ENCODE results near the gene CEP135.
A peak's percentile ranks its signal among the peaks of the same experiment; 100 is the strongest.
"Not testable (repeated sequence)": the region's sequence is repeated elsewhere in the genome, so short reads cannot be mapped to it uniquely, and the experiment has no call there.

Gene CEP135

DNA sequence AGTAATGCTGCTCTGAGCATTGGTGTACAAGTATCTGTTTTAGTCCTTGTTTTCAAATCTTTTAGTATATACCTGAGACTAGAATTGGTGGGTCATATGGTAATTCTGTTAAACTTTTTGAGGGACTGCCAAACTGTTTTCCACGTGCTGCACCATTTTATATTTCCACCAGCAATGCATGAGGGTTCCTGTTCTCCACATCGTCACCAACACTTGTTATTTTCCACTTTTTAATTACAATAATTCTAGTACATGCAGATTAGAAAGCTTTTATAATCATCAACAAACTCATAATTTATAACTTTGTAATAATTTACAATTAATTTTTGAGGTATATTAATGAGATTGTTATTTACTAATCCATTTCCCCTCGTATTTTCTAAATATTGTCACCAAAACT is 79.4 kb downstream of the CEP135 start:
- DNase-seq, result no peak

DNA sequence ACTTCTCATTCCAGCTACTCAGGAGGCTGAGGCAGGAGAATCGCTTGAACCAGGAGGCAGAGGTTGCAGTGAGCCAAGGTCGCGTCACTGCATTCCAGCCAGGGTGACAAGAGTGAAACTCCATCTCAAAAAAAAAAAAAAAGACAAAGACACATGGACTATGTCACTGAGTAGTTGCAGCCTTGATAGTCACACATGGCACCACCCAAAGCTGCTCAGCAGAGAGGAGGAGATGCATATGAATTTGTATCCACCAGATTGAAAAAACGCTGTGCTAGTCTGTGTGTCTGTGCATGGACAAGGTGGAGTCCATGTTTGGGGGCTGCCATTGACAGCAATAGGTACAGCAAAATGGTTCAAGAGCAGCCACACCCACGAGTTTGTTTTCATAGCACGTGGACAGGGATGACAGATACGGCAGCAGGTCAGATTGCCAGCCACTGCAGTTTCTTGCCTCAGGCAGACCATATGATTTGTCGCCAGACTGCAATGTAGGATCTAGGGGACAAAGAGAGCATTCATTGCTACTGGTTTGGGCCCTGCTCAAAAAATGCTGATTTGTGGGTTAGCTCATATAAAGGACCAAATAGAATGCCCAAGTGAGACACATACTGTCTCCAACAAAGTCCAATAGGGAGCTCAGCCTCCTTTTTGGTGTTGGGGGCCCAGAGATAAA is 89.9 kb downstream of the CEP135 start:
- DNase-seq, result no peak

DNA sequence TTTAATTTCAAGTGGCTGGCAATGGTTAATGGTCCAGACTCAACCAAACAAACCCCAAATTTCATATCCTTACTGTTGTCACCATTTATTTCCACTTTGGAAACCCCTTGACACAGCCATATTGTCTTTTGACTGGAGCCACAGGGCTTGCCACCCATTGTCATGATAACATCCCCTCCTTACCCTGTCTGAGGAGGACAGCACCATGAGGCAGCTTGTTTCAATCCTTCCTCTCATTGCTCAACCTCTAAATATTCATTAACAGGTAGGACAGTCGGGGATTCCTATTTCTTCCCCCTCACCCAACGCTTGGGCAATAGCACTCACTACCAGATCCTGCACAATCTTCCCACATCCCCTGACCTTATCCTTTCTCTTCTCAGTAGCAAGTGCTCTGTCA is 92.1 kb downstream of the CEP135 start:
- no peak for DNase-seq

DNA sequence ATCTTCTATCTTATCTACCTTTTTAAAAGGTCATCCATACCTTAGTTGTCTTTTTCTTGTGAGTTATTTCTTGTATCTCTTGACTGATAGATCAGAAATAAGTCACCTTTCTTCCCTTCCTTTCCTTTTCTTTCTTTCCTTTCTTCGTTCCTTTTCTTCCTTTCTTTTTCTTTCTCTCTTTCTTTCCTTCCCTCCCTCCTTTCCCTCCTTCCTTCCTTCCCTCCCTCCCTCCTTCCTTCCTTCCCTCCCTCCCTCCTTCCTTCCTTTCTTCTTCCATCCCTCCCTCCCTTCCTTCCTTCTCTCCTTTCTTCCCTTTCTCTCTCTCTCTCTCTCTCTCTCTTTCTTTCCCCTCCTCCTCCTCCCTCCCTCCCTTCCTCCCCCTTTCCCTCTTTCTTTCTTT is 93.5 kb downstream of the CEP135 start:
- no peak for DNase-seq

DNA sequence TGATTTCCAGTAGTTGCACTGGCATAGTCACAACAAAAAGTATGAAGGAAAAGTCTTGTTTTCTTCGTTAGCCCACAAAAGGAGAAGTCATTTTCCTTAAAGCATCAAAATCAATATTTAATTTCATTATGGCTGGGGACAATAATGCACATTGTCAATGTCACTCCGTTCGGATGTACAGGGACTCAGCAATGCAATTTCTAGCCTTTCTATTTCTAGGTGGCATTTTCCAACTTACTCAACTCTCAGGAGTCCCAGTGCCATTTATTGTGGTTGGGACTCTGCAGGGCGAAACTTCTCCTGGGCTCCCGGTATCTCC is 99.6 kb downstream of the CEP135 start:
- no peak for DNase-seq

DNA sequence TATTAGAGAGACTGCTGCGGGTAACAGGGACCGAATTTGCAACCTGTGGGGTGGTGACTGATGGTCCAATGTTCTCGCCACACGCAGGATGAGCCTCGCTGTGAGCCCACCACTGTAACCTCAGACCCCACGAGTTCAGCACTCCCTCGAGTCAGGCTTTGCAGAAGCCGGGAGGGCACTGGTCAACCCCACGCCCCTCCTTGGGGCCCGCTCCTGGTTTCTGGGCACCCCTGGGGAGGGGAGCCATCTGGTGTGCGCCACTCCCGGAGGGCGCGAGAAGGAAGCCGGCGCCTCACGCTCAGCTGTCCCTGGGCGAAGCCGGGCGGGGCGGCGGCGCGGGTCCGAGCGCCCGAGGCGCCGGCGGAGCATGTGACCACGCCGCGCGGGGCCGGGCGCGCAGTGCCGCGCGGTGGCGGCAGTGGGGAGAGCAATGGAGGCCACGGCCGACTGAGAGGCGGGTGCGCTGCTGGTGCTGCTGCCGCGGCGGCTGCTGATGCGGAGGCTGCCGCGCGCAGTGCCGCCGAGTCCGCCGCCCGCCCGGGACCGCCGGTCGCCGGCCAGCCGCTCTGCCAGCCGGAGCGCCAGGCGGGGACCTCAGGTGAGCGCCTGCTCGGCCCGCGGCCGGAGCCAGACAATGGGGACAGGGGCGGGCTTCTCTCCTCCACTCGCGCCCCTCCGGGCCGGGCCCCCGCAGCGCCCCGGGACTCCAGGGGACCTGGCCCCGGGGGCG is 100.1 kb downstream of the CEP135 start:
- peak; percentile 63 for DNase-seq

DNA sequence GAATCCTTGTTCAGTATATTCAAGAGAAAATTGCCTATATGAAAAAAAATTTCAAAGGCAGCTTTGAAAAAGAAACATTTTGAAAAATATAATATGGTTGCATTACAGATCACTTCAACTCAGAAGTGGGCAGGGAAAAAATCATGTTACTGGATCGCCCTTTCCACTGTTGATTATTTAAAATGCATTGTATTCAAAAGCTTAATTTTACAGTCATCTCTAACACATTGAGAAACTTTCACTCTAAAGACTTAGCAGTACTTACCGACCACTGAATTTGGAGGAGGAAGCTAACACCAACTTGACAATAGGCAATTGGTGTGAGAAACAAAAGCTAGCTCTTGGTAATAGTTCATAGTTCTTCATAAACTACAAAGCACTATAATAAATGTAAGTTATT is 101.9 kb downstream of the CEP135 start:
- DNase-seq, result no peak

DNA sequence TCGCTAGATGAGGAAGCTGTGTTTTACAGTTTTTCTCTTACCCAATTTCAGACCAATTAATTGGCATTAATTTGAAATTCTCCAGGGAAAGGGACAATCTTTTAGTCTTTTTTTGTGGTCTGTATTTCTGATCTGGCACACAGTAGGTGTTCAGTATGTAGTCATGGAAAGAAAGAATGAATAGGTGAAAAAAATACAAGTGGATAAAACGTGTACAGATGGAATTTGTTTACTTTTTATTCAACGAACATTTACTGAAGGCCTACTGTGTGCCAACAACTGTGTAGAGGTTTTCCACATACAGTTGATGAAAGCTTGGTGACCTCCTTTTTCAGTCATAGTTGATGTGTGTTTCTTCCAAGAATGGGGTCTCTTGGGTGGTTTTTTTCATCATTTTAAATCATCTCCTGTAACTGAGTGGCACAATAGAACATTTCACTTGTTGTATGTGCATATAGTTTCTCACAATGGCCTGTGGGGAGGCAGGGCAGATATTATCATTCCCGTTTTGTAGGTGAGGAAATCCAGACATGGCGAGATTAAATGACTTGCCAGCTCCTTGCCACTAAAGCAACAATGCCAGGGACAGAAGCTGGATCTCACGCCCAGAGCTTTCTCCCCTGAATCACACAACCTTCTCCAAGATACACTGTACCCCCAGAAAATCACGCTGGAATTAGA is 102.4 kb downstream of the CEP135 start:
- no peak for DNase-seq

DNA sequence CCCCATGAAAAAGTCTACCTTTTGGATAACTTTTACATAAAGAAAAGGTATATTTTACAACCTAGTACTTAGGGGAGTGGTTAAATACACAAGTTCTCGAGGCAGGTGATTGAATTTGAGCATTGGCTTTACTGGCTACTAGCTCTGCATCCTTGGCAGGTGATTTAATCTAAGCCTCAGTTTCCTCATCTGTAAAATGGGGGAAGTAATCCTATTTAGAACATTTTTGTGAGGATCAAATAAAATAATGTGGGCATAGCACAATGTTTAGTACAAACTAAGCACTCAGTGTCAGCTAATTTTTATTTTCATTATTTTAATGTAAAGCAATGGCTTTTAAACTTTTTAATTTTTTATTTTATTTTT is 102.9 kb downstream of the CEP135 start:
- DNase-seq, result no peak

DNA sequence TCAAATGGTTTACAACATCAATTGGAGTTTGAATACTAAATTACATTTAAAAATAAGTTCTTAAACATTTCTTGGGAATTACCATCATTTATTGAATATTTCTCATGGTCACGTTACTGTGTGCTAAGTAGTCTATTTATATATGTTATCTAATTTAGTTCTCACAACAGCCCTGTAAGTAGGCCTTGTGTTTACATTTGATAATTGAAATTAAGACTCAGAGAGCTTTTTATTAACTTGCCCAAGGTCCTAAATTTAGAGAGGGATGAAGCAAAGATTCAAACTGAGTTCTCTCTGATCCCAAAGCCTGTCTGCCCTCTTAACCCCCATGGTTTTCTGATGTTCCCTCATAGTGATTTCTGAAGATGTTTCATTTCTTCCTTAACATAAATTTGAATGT is 103.7 kb downstream of the CEP135 start:
- no peak for DNase-seq

DNA sequence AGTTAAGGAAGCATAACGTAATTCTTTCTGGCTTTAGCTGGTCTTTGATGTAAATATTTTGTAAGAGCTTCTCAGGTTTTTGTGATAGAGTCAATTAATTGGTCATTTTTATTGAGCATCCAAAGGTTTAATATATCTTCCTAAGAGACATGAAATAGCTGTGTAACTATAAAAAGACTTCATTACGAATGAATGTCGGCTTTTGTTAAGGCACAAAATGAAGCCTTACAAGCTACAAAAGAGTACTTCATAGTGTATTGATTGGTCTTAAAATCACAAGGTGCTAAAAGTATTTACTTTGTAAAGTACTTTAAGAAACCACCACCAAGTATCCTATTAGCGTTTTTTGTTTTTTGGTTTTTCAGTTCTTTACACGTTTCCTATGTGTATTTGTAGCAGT is 104.2 kb downstream of the CEP135 start:
- no peak for DNase-seq

DNA sequence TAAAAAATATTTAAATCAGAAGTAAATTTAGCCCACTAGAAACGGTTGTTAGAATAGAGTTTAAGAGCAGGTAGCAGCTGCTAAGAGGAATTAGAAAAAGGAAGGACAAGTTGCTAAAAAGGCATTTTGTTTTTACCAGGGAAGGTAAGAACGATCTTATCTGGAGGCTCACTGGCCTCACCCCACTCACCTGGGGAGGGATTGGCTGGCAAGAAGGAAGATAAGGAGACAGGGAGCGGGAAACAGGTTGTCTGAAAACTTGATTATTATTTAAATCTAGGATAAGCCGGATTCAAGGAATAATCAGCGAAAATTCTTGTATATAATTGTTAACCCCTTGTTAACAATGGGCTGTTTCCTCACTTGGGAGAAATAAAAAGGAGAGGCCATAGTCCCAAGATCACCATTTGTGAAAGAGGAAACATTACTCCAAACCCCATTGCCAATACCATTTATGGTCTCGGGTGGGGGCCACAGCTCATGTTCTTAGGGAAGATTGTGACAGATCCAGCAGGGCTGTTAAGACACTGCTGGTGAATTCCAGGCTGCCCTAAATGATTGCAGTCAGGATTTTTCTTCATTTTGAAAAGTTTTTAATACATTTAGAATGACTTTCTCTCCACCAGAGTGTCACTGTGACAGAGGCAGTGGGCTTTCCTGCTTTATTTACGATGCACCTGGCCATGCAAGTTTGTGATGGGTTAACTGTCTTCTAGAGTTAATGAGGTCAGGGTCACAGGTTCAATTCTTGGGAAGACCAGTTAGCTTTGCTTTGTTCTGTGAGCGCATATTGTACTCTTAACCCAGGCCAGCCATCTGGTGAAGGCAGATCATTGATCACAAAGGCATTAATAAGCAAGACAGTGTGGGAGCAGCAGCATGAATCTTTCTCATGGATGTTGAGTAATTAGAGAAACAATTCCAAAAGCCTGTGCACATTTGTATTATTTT is 106.6 kb downstream of the CEP135 start:
- DNase-seq, result no peak

DNA sequence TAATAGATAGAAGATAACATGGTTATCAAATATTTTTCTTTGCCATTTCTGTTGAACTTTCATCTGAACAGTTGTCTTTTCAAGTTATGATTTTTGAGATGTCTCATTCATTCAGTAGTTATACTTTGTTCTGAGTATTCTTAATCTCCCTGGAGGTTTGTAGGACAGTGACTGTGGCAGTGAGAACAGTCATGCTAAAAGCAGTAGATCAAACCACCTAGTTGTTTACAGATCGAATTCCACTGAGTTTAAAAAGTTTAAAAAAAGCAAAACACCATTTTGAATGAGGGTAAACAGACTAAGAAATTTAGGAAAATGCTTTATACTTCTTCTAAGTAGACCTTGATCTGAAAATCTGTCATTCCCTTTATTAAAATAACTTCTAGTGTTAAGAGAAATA is 107.2 kb downstream of the CEP135 start:
- no peak for DNase-seq

DNA sequence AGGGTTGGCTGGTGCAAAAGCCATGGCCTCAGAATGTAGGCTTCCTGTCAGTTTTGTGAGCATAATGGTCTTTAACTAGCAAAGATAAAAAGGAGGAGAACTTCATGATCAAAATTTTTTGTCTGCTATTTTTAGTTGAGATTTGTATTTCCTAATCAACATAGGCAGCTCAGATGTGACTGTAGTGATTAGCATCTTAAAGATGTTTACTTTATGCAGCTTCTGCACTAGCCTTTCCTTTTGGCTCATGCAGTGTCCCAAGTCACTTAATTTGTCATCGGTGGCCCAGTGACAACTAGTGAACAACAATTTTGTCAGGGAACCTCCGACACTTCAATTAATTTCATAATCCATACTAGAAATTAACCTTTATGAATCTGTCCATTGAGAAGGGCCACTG is 109.8 kb downstream of the CEP135 start:
- no peak for DNase-seq

DNA sequence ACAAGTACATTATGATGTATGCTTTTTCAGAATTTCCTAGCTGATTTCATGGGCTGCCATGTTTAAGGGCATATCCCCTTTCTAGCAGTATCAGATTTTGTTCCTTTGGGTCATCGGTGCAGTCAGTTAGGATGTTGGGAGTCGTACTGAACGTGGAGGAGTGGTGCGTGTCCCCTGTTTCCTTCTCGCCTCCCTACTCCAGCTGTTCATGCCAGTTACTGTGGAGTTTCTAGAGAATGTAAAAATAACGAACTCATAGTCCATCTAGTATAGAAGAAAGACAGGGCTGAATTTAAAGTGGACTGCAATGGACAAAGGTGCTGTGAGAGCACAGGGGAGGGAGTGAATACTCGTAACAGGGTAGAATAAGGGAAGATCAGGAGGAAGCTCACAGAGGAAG is 111.3 kb downstream of the CEP135 start:
- DNase-seq, result no peak

DNA sequence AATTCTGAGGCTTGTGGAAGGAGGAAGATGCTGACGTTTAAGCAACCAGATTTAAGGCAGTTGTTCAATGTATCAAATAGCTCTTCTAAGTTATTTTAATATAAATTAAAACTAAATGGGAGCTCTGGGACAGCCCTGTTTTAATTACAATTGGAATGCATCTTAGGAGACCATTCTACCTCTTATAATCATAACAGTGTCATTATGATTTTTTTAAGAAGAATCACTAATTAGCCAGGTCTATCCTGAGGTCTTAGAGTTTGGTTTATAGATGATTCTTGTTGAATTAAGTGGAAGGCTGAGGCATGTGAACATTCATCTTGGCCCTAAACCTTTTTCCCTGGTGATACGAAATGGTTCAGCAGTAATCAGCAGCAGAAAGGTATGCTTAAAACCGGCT is 113.4 kb downstream of the CEP135 start:
- DNase-seq, result no peak

DNA sequence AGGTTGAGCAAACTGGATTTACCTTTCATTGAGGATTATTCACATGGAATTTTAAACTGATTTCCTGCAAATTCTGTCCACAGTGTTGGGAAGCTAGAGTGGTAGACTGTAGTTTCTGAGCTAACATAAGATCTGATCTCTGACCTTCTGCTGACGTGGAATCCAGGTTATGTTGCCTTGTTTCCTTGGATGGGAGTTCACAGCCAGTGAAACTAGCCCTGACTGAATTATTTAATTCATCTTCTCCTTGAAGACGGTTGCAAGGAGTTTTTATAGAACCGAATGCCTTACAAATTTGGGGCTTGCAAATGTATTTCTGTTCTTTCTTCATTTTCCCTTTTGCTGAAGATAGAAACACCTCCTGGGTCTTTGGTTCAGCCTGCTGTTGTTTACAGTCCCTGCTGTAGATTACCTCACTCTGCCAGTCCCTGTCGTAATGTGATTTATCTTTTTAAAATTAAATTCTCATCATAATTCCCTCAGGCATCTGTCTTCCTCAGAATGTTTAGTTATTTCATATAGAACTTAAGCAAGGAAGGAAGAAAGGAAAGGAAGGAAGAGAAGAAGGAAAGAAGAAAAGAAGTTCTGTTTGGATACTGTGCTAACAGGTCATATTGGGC is 113.9 kb downstream of the CEP135 start:
- no peak for DNase-seq

DNA sequence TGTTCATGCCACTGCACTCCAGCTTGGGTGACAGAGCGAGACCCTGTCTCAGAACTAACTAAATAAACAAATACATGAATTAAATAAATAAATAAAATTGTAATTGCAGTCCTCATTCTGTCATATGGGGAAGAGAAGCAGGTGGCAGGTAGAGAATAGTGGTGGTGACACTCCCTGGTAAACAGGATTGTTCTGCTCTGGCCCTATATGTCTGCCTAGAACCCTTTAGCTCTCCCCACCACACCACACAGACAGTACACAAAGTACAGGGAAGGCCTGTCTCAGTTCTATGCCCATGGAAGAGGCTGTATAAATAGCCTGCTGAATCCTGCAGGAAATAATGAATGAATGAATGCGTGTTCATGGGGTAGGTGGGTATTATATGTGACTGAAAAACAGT is 117.7 kb downstream of the CEP135 start:
- no peak for DNase-seq

DNA sequence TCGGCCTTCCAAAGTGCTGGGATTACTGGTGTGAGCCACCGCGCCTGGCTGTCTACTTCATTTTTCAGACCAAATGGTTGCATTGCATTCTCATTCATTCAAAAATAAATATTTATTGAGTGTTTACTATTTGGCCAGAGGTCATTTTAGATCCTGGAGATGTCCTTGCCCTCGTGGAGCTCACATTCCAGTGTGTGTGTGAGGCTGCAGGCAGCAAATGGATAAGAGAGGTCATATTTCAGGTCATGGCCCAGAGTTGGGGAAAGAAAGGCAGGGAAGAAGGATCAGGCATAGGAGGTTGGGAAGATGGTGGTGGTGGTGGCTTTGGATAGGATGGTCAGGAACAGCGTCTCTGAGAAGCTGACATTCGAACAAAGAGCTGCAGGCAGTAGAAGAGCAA is 119.1 kb downstream of the CEP135 start:
- DNase-seq, result no peak

DNA sequence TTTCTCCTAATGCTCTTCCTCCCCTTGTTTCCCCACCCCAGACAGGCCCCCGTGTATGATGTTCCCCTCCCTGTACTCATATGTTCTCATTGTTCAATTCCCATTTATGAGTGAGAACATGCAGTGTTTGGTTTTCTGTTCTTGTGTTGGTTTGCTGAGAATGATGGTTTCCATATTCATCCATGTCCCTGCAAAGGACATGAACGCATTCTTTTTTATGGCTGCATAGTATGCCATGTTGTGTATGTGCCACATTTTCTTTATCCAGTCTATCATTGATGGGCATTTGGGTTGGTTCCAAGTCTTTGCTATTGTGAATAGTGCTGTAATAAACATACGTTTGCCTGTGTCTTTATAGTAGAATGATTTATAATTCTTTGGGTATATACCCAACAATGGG is 124.0 kb downstream of the CEP135 start:
- DNase-seq, result not testable (repeated sequence)

DNA sequence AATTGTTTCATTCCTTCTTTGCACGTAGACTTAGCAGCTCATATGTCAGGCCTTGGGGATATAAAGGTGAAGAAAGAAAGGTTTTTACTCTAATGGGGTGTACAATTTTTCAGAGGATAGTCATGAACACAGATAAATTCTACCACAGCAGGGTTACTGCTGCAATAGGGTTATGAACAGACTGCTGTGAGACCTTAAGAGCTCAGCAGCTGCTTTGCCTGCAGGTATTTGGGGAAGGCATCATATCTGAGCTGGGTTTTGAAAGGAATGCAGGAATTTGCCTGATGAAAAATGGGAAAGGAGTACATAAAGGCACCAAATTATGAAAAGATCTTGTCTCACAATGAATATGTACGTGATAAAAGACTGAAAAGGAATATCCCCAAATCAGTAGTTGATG is 128.9 kb downstream of the CEP135 start:
- no peak for DNase-seq

DNA sequence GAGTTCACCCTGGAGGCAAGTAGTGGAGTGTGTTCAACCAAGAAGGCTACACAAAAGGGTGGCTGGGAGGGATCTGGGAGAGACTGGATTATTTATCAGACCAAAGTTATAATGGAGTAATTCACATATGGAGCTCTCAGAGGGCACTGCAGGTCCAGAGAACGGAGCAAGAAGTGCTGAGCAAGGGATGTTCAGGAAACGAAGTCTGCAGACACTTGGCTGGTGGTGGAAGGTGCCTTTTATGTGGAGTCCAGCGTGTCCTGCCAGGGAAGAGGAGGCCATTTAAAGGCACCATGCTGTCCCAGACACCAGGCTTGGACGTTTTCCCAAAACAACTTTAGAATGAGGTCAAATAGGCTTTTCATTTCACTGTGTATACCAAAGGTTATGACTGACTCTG is 130.1 kb downstream of the CEP135 start:
- no peak for DNase-seq

DNA sequence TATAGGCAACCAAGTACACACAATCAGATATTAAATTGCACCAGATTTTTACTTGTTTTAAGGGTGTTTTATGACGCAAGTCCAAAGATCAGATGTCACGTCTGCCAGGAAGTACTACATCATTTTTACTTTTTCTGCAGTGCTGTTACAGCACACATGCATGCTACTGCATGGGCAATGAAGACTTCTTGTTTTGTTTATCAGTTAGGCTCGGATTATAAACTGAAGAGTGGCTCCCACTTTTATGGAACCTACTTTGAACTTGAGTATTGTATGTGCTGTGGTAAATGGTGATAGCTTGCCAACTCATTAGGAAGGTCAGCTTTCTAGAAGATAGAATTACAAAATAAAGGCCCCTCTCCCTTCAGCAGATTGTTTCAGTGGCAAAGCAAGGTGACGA is 131.6 kb downstream of the CEP135 start:
- no peak for DNase-seq
